HFF-Myc (cell line): ENCODE measurements around the gene FSHR.

Experiments used
- DNase-seq: peaks from one replicate; pipeline ENCODE4 v3.0.0-alpha.2; 2011; ENCODE audit warnings: low read depth; ENCODE audit errors: extremely low read depth
- H3K4me3 ChIP-seq: replicated peaks from 2 replicates; pipeline ENCODE4 v1.5.1; 2011; ENCODE audit warnings: low read depth, mild to moderate bottlenecking, control low read depth, low read length
- TF ChIP-seq, protein P1 (sequence below): IDR thresholded peaks from 2 replicates; pipeline ENCODE4 v1.5.1; 2012; ENCODE audit warnings: mild to moderate bottlenecking, low read depth, low read length, control low read depth; ENCODE audit errors: missing control alignments

Gene FSHR

DNA sequence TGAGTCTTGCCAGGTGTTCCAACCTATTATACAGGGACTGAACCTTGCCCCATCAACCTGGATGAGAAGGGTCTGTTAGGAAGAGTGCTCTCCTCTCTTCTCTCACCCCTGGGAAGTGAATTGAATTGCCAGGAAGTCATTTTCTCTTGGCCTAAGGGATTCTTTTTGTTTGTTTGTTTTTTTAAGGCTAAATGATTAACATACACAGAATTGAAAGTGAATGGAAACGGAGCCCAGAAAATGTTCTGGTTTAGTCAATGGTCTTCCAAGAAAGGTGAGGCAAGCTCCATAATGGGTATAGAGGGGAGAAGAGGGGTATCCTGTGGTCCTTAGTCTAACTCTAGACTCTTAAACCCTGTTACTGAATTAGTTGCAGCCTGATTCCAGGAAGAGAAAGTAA, 189.1 kb downstream of the FSHR start:
- H3K4me3 ChIP-seq = no peak overlapping the region
- TF ChIP-seq, protein P1, sequence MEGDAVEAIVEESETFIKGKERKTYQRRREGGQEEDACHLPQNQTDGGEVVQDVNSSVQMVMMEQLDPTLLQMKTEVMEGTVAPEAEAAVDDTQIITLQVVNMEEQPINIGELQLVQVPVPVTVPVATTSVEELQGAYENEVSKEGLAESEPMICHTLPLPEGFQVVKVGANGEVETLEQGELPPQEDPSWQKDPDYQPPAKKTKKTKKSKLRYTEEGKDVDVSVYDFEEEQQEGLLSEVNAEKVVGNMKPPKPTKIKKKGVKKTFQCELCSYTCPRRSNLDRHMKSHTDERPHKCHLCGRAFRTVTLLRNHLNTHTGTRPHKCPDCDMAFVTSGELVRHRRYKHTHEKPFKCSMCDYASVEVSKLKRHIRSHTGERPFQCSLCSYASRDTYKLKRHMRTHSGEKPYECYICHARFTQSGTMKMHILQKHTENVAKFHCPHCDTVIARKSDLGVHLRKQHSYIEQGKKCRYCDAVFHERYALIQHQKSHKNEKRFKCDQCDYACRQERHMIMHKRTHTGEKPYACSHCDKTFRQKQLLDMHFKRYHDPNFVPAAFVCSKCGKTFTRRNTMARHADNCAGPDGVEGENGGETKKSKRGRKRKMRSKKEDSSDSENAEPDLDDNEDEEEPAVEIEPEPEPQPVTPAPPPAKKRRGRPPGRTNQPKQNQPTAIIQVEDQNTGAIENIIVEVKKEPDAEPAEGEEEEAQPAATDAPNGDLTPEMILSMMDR = no peak
- no peak for DNase-seq

DNA sequence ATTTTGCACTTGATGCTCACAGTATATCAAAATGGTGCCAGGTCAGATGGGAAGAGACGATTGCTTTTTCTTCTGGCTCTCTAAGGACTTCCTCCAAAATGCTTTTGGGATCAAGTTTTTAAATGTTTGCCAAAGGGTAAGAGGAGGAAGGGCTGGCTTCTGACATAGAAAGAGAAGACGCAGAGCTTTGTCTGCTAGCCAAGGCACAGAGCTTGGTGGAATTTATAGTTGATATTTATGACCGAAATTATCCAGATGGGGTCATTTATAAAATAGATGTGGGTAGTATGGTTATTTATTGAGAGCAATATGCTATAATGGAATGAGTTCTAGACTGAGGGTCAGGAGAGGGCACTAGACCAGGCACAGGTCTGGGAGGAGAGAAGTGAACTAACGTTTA, 193.3 kb downstream of the FSHR start:
- no peak overlapping the region for H3K4me3 ChIP-seq
- no peak for DNase-seq
- TF ChIP-seq, protein P1 = no peak

DNA sequence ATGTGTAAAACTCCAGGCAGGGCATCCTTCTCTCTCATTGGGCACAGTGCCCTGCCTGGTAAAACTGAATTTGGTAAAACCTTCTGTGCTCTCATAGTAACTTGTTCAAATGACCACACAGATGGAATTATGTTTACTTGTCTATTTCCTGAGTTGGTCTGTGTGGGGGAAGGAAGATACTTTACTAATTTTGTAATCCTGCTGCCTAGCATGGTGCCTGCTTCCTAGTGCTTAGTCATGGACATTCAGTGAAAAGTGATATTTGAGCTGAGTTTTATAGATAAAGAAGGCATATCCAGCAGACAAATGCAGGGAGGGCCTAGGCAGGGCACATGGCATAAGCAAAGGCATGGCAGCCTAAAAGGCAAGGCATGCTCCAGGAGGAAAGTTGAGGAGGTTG, 199.4 kb downstream of the FSHR start:
- DNase-seq = no peak
- TF ChIP-seq, protein P1 = no peak
- no peak overlapping the region for H3K4me3 ChIP-seq

DNA sequence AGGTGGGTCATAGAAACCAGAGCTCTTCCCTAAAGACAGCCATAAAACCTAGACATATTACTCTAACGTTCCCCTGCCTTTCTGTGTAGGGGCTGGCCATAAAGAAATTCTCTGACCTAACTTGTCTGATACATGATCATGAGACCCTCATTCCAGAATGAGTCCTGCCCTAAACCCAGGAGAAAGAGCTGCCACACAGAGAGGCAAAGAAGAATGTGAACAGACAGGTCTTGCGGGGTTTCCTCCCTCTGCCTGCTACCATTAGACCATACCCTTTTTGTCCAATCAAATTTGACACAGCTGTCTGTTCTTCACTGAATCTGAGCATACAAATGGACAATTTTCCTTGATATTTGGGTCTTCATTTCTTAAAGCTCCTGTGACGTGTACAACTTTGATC, 200.0 kb downstream of the FSHR start:
- TF ChIP-seq, protein P1 = no peak
- DNase-seq = no peak
- no peak overlapping the region for H3K4me3 ChIP-seq

DNA sequence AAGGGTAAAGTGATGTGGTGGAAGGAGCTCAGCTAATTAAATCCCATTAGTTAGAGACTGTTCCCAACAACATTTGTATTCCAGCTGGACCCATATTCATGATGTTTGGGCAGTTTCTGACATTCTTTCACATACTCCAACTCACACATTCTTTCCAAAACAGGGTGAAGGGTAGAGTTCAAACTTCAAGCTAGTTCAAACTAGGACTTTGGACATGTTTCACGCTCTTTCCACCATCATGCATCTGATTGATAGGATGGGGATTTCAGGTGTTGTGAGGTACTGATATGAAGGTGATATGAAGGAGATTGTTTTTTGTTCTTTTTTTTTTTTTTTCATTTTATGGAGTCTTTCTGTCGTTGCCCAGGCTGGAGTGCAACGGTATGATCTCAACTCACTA, 201.7 kb downstream of the FSHR start:
- no peak for DNase-seq
- TF ChIP-seq, protein P1 = no peak
- H3K4me3 ChIP-seq = no peak overlapping the region

DNA sequence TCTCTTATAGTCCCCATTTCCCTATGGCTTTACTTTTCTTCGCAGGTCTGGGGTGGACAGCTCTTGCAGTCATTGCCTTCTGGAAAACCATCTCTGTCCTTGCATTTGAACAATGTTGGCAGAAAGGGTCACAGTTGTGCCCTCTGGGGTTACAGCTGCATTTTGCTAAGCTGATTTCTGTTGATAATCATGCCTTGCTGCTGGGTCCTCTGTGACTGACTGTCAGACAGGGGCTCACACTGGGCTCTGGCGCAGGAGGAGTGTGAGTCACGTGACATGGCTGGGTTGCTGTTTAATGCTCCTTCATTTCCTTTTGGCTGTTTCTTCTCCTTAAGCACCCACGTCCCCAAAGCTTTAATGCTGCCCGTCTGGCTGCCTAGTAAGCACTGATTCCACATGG, 202.2 kb downstream of the FSHR start:
- DNase-seq = no peak
- H3K4me3 ChIP-seq = no peak overlapping the region
- TF ChIP-seq, protein P1 = no peak

DNA sequence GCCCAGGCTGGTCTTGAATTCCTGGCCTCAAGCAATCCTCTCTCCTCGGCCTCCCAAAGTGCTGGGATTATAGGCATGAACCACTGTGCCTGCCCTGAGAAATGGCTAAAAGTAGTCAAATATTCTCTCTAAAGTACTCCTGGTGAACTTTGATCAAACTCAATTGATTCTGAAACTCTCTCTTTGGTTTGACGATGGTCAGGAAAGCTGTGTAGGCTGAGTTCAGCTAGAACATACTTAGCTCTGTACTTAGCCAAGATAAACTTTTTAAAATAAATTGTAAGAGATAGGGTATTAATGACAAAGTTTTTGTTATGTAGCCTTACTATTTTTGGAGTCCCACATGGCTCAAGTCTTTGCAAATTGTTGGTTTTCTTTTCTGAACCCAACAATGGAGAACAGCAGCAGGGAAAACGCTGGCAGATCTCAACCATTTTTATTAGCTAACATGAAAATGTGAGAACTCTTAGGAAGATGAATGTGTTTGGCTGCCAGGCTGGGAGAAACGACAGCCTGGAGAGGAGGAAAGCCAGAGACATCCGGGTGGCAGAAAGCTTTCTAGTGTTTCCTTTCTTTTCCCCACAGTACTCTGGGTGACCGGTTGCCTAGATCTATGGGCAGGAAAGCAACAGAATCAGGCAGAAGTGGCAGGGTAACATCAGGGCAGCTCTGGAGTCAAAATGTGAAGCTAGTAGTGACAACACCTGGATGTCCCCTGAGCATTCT, 205.8 kb downstream of the FSHR start:
- DNase-seq = no peak
- no peak overlapping the region for H3K4me3 ChIP-seq
- TF ChIP-seq, protein P1 = no peak
